HUES6 (cell line): ENCODE data around the gene DNAJC5G.
"Not testable (repeated sequence)": the region's sequence is repeated elsewhere in the genome, so short reads cannot be mapped to it uniquely, and the experiment has no call there.

Source experiments
- H3K27ac ChIP-seq: 2 replicates; pipeline ENCODE4 v1.7.0; 2013; ENCODE audit warnings: low read depth, mild to moderate bottlenecking, low read length, inconsistent platforms
- H3K27me3 ChIP-seq: 2 replicates; pipeline ENCODE4 v1.6.1; 2013; ENCODE audit warnings: low read length; ENCODE audit not compliant: control insufficient read depth, insufficient read depth
- H3K36me3 ChIP-seq: 2 replicates; pipeline ENCODE4 v1.6.1; 2013; ENCODE audit warnings: low read length; ENCODE audit not compliant: control insufficient read depth, insufficient read depth
- H3K4me1 ChIP-seq: 2 replicates; pipeline ENCODE4 v1.6.1; 2013; ENCODE audit warnings: low read length; ENCODE audit not compliant: control insufficient read depth, insufficient read depth
- H3K4me3 ChIP-seq: 2 replicates; pipeline ENCODE4 v1.5.1; 2013; ENCODE audit warnings: low read depth, low read length
- H3K9ac ChIP-seq: one replicate; pipeline ENCODE4 v1.6.1; 2013; ENCODE audit warnings: mild to moderate bottlenecking, low read length
- H3K9me3 ChIP-seq: 2 replicates; pipeline ENCODE4 v1.6.1; 2013; ENCODE audit warnings: low read depth, low read length; ENCODE audit not compliant: control insufficient read depth, insufficient read depth

The DNAJC5G gene

DNA sequence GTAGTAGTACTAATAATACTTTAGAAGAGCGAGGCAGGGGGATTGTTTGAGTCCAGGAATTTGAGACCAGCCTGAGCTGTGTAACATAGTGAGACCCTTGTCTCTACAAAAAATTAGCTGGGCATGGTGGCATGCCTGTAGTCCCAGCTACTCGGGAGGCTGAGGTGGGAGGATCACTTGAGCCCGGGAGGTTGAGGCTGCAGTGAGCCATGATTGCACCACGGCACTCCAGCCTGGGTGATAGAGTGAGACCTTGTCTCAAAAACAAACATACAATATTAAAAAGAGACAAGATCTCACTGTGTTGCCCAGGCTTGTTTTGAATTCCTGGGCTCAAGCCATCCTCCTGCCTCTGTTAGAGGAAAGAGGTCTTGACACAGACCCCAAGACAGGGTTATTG is 25.4 kb downstream of the DNAJC5G start:
- not testable (repeated sequence) for H3K27ac ChIP-seq, H3K4me1 ChIP-seq, H3K36me3 ChIP-seq, H3K9me3 ChIP-seq, H3K9ac ChIP-seq, H3K4me3 ChIP-seq
- peaks cover 14% of the 10 kb centered on the region for H3K27me3 ChIP-seq

DNA sequence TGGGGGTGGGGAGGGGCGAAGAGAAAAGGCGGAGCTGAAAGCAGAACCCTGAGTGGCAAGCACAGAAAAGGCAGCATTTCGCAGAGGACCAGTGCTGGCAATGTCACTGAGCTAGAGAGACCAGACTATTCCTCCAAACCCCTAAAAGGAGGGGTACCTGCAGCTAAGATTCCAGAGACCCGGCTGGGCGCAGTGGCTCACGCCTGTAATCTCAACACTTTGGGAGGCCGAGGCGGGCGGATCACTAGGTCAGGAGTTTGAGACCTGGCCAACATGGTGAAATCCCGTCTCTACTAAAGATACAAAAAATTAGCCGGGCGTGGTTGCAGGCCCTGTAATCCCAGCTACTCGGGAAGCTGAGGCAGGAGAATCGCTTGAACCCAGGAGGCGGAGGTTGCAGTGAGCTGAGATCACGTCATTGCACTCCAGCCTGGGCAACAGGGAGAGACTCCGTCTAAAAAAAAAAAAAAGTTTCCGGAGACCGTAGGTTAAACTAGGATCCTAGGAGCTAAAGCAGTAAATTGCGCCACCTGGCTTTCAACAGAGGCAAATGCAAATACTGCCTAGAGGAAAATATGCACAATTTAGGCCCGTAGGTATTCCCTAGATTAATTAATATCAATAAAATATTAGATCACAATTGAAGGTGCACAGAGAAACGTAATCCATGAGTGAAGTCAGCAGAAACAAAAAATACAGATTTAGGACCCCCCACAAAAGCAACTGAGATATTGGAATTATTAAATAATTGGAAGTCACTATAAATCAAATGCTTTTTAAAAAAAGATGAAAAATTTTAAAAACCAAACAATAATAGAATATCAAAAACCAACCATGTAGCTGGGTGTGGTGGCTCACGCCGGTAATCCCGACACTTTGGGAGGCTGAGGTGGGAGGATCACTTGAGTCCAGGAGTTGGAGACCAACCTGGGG is 28.1 kb downstream of the DNAJC5G start:
- Histone ChIP-seq H3K27ac (no peak overlapping the region), H3K9ac (no peak overlapping the region)

DNA sequence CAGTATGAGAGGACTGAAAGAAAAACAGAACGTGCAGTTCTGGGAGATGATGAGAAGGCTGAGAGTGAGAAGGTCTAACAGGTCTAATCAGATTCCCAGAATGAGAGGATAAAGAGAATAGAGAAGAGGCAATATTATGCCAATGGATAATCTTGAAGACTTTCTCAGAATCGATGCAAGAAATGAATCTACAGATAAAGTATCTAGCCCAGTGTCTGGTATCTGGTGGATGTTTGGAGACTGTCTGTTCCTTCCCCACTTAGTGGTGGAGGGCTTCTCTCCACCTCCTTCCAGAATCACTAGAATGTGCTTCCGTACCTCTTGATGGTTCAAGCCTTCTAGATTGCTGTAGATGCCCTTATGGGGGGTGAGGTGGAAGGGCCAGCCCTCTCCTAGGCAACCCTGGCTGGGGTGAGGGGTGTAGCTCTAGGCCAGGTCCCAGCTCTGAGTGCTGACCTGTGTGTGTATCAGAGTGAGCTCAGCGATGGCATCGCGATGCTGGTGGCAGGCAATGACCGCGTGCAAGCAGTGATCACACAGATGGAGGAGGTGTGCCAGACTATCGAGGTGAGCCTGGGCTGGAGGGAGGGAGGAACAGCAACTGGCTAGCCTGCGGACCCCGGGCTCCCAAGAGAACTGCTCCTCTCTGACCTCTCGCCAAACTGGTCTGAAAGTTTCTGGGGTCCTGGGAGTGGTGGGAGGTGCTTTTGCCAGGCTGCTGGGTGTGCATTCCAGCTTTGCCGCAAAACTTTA is 29.4 kb downstream of the DNAJC5G start:
- no peaks in the 10 kb centered on the region for H3K9me3 ChIP-seq

More for the DNA sequence above, 28.1 kb downstream of the DNAJC5G start:
- Histone ChIP-seq H3K4me3 (peak overlapping the region; percentile 29), H3K4me1 (peaks cover 20% of the 10 kb centered on the region), H3K36me3 (no peaks in the 10 kb centered on the region), H3K9me3 (no peaks in the 10 kb centered on the region), H3K27me3 (peaks cover 42% of the 10 kb centered on the region)

DNA sequence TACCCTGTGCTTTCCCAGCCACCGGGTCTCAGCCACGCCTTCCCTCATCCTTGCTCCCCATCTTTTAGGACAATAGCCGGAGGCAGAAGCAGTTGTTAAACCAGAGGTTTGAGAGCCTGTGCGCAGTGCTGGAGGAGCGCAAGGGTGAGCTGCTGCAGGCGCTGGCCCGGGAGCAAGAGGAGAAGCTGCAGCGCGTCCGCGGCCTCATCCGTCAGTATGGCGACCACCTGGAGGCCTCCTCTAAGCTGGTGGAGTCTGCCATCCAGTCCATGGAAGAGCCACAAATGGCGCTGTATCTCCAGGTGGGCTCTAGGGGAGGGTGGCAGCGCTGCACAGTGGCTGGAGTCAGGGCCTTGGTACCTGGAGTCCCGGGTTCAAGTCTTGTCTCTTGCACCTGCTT is 30.3 kb downstream of the DNAJC5G start:
- Histone ChIP-seq H3K4me3 (no peak overlapping the region), H3K27ac (no peak overlapping the region), H3K27me3 (peaks cover 48% of the 10 kb centered on the region), H3K9ac (no peak overlapping the region), H3K36me3 (0 out of 2 replicates have a peak, but pooled peaks cover 6% of the 10 kb centered on the region), H3K9me3 (no peaks in the 10 kb centered on the region), H3K4me1 (peaks cover 20% of the 10 kb centered on the region)

More for the DNA sequence above, 29.4 kb downstream of the DNAJC5G start:
- no peak overlapping the region for H3K27ac ChIP-seq
- no peak overlapping the region for H3K9ac ChIP-seq
- H3K4me1 ChIP-seq, result peaks cover 20% of the 10 kb centered on the region
- H3K27me3 ChIP-seq, result peaks cover 48% of the 10 kb centered on the region
- 0 out of 2 replicates have a peak, but pooled peaks cover 3% of the 10 kb centered on the region for H3K36me3 ChIP-seq
- H3K4me3 ChIP-seq, result no peak overlapping the region

DNA sequence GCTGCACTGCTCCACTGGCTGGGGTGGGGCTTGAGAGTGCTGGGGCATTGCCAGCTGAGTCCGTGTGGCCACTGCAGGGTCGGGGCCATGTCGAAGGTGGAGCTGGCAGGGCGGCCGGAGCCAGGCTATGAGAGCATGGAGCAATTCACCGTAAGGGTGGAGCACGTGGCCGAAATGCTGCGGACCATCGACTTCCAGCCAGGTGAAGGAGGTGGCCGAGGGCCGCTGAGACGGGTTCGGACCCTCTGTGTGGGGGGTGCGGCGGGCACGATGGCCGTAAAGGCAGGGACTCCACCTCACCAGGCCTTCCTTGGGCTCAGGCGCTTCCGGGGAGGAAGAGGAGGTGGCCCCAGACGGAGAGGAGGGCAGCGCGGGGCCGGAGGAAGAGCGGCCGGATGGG is 30.9 kb downstream of the DNAJC5G start:
- H3K4me3 ChIP-seq, result peak overlapping the region; percentile 51; the same call in 1 of the 2 replicates
- peaks cover 48% of the 10 kb centered on the region for H3K27me3 ChIP-seq
- peaks cover 8% of the 10 kb centered on the region; the same call in 1 of the 2 replicates for H3K36me3 ChIP-seq

DNA sequence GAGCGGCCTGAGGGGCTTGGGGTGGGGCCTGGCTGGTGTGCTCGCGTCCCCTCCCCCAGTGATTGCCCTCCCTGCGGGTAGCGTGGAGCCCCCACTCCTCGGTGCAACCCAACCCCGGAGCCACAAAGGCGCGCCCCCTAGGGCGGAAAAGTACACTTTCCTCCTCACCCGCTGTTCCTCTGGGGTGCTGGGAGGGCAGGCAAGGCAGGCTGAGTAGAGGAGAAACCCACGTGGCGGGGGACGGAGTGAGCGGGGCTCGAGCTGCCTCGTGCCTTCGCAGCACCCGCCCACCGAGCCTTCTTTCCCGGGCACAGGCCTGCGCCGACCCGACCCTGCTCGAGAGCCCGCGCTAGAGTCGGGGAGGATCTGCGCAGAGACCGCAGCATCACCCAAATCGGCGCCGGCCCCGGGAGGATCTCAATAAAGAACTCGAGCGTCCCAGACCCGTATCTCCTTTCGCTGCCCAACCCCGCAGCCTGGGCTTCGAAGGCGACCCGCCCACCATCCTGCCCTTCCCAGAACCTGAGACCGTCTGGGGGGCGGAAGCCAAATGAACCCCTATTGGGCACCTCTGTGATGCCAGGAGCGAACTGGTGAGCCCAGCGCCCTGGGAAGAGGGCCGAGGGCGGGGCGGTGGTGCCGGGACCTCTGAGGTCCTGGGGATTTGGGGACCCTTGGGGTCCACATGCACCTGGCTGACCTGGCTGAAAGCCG is 31.5 kb downstream of the DNAJC5G start:
- peak overlapping the region; percentile 51 for H3K4me3 ChIP-seq
- H3K4me1 ChIP-seq, result peaks cover 20% of the 10 kb centered on the region
- H3K9me3 ChIP-seq, result no peaks in the 10 kb centered on the region
- H3K27ac ChIP-seq, result no peak overlapping the region
- no peak overlapping the region for H3K9ac ChIP-seq
- peaks cover 14% of the 10 kb centered on the region for H3K36me3 ChIP-seq
- peaks cover 48% of the 10 kb centered on the region for H3K27me3 ChIP-seq

More for the DNA sequence above, 30.9 kb downstream of the DNAJC5G start:
- Histone ChIP-seq H3K9ac (no peak overlapping the region), H3K4me1 (peaks cover 20% of the 10 kb centered on the region), H3K27ac (no peak overlapping the region), H3K9me3 (no peaks in the 10 kb centered on the region)

DNA sequence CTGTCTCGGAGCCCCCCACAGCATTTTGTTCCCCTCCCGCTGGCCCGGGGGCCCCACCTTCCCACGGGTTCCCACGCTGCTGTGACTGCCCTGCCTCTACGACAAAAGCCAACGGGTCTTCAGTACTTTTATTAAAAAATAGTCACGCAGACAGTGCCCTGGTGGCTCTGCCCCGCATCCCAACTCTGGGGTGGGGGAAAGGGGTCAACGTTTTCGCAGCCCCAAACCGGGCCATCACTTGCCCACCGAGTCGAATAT is 32.0 kb downstream of the DNAJC5G start:
- Histone ChIP-seq H3K27ac (no peak overlapping the region), H3K9me3 (no peaks in the 10 kb centered on the region), H3K4me1 (peaks cover 20% of the 10 kb centered on the region), H3K9ac (no peak overlapping the region), H3K27me3 (peaks cover 48% of the 10 kb centered on the region), H3K36me3 (peaks cover 16% of the 10 kb centered on the region), H3K4me3 (peak overlapping the region; percentile 51)

DNA sequence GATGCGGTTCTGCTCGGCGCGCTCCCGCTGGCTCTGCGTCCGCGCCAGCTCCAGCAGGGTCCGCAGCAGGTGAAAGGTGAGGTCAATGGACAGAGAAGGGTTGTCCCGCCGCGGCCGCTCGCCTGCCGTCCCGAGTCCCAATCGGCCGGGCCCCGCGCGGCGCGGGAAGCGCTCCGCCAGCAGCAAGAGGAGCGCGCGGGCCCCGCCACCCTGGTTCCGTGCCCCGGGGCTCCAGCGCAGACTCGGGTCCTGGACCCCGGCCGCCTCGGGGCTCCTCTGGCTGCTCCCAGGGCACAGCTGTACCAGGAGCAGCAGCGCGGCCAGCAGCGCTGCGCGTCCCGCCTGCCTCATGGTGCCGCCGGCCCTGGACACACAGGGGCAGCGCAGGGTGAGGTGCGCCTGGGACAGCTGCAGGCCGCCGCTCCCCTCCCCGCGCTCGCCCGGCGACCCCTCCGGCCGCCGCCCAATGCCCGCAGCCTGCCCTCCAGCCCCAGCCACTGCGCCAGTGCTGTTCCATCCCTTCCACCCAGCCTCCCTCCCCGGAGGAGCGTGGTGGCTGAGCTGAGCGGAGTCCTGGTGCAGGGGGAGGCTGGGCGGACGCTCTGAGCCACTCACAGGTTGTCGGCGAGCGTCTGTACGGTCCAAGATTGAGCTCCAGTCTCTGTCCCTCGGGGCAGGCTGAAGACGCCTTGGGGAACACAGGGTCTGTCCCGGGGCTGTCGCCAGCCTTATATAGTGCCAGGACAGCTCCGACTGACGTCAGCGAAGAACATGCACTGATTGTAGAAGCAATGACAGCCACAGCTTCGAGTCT is 32.5 kb downstream of the DNAJC5G start:
- no peaks in the 10 kb centered on the region for H3K9me3 ChIP-seq
- peaks cover 16% of the 10 kb centered on the region for H3K36me3 ChIP-seq
- no peak overlapping the region for H3K27ac ChIP-seq
- no peak overlapping the region for H3K9ac ChIP-seq
- peaks cover 19% of the 10 kb centered on the region for H3K4me1 ChIP-seq
- peak overlapping the region; percentile 51 for H3K4me3 ChIP-seq
- peaks cover 48% of the 10 kb centered on the region for H3K27me3 ChIP-seq

DNA sequence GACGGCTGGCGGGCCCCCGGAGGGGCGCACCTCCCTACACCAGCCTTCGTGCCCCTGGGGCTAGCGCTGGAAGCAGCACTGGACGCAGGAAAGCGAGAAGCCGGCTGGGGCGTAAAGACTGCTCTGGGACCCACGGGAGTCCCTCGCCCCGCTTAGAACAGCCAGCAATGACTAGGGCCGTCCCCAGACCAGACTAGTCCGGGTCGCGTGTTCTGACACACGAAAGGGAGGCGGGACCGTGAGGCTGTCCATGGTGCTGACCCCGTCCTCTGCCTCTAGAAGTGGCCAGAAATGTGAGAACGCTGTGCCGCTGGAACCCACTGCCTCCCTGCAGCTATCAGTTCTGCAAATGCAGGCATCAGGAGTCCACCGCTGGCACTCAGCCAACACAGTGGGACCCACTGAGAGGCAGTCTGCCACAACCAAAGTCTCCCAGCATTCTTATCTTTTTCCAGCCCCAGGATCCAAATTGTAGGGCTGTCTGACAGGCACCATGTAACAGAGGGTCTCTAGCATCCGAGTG is 33.2 kb downstream of the DNAJC5G start, which contains the start of gene UCN:
UCN (minus strand) TSS at position 87 of the 523 bp plus-strand sequence. CDS start 550 bp downstream, outside the sequence.
- Histone ChIP-seq H3K4me1 (peaks cover 13% of the 10 kb centered on the region; the same call in 1 of the 2 replicates), H3K9ac (no peak within 1 kb of the TSS), H3K27me3 (peaks cover 48% of the 10 kb centered on the region), H3K36me3 (peaks cover 16% of the 10 kb centered on the region), H3K27ac (no peak within 1 kb of the TSS), H3K9me3 (no peaks in the 10 kb centered on the region), H3K4me3 (peak within 1 kb of the TSS; percentile 51)

DNA sequence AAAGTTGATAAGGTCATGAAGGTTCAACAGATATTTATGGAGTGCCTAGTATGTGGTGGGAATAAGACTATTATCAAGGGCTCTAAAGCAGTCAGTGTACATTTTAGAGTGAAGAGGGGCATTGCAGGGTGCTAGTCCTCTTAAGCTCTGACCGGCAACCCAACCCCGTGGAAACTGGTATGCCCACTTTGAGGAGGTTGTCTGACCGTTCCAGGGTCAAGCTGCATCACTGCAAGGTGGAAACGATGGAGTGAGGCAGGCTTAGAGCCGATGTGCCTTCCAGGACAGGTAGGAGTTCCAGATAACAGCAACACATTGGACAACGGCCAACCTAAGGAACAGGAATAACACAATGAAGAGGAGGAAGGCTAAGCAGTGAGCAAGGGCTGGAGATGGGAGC is 34.4 kb downstream of the DNAJC5G start:
- peaks cover 16% of the 10 kb centered on the region for H3K36me3 ChIP-seq
- no peak overlapping the region for H3K4me3 ChIP-seq
- peaks cover 43% of the 10 kb centered on the region for H3K27me3 ChIP-seq
- no peaks in the 10 kb centered on the region for H3K9me3 ChIP-seq
- H3K4me1 ChIP-seq, result peaks cover 13% of the 10 kb centered on the region; the same call in 1 of the 2 replicates
- H3K9ac ChIP-seq, result no peak overlapping the region
- no peak overlapping the region for H3K27ac ChIP-seq
